Body of pancreas (tissue), 4 donors: ENCODE data around the gene RAB11FIP4.

Source experiments
- POLR2A ChIP-seq, 3 donors: fragments of 450-650 bp; IDR thresholded peaks; one replicate each; pipeline ENCODE4 v1.6.1; 2016; ENCODE audit warnings: antibody characterized with exemption in 3 of 3, mild to moderate bottlenecking in 2 of 3
- TF ChIP-seq, protein P1 (sequence below), 7 experiments: fragments of 450-650 bp in 4 of 7; fragments of 200-600 bp in 3 of 7; sonication (generic) in 3 of 7; IDR thresholded peaks; one replicate each; pipeline ENCODE4 v1.5.1; 2016 to 2019; ENCODE audit warnings: antibody characterized with exemption in 7 of 7

DNA sequence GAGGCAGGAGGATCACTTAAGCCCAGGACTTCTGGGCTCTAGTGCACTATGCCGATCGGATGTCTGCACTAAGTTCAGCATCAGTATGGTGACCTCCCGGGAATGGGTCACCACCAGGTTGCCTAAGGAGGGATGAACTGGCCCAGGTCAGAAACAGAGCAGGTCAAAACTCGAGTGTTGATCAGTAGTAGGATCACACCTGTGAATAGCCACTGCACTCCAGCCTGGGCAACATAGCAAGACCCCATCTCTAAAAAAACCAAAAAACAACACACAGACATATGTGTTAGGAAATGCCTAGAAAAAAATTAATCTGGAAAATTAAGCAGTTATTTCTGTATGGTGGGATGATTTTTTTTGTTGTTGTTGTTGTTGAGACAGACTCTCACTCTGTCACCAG lies 127.0 kb downstream of the RAB11FIP4 start:
- TF ChIP-seq, protein P1, sequence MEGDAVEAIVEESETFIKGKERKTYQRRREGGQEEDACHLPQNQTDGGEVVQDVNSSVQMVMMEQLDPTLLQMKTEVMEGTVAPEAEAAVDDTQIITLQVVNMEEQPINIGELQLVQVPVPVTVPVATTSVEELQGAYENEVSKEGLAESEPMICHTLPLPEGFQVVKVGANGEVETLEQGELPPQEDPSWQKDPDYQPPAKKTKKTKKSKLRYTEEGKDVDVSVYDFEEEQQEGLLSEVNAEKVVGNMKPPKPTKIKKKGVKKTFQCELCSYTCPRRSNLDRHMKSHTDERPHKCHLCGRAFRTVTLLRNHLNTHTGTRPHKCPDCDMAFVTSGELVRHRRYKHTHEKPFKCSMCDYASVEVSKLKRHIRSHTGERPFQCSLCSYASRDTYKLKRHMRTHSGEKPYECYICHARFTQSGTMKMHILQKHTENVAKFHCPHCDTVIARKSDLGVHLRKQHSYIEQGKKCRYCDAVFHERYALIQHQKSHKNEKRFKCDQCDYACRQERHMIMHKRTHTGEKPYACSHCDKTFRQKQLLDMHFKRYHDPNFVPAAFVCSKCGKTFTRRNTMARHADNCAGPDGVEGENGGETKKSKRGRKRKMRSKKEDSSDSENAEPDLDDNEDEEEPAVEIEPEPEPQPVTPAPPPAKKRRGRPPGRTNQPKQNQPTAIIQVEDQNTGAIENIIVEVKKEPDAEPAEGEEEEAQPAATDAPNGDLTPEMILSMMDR (IDR thresholded peaks at IDR 0.05): no peak
- TF ChIP-seq POLR2A (IDR thresholded peaks at IDR 0.05): no peak
